Panc1 (cell line): ENCODE measurements around the gene DOCK8.
A peak's percentile ranks its signal among the peaks of the same experiment; 100 is the strongest.

ENCODE experiments used
- CTCF ChIP-seq: fragments of 450-650 bp; IDR thresholded peaks from 2 replicates; pipeline ENCODE4 v1.5.1; 2017; ENCODE audit warnings: mild to moderate bottlenecking
- POLR2AphosphoS5 ChIP-seq: IDR thresholded peaks from 2 replicates; pipeline ENCODE4 v1.6.1; 2012; ENCODE audit warnings: mild to moderate bottlenecking, low read depth, low read length, moderate library complexity
- REST ChIP-seq, 2 experiments: IDR thresholded peaks; 2 replicates each; pipeline ENCODE4 v1.6.1; 2011 to 2012; ENCODE audit warnings: low read depth in 2 of 2, control low read depth in 1 of 2, low read length in 1 of 2, mild to moderate bottlenecking in 1 of 2, moderate library complexity in 1 of 2; ENCODE audit not compliant: insufficient read depth in 1 of 2
- SIN3A ChIP-seq: IDR thresholded peaks from 2 replicates; pipeline ENCODE4 v1.6.1; 2012; ENCODE audit warnings: low read depth, mild to moderate bottlenecking, low read length, moderate library complexity, borderline replicate concordance; ENCODE audit not compliant: insufficient read depth
- TCF7L2 ChIP-seq: IDR thresholded peaks from 2 replicates; pipeline ENCODE4 v1.6.1; 2011; ENCODE audit warnings: mild to moderate bottlenecking, low read depth, low read length, inconsistent platforms

DNA sequence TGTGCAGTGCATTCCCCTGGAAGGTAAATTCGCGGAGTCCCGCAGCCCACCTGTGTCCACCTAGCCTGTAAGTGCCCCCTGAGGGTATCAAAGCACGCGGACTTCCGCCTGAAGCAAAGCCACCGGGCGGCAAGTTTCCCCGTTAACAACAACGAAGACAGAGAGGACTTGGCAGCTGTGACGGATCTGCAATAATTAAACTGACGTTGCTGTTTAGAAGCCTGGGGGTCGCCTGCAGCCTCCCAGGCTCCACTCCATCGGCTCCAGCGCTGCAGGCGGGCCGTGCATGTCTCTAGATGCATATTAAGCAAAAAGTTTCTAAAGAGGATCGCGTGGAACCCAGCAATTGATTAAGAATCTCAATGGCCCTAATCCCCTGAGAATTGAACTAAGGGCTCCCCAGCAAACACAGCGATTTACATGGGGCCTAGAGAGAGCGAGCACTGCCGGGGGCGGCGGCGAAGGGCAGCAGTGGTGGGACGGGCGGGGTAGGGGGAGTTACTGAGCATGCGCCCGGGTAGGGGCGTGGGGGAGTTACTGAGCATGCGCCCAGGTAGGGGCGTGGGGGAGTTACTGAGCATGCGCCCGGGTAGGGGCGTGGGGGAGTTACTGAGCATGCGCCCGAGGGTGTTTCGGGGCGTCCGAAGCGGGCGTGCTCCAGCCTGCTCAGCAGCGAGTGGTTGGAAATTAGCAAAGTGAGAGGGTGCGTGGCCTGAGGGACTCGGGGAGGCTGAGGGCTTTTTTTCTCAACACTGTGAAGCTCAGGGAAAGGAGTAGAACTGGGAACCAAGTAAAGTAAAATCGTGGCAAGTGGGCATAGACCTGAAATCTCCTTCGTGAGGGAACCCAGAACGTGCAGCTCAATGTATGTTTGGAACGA, 255.2 kb downstream of the DOCK8 start:
- TF ChIP-seq POLR2AphosphoS5 (peak; percentile 32; the same call in 1 of the 2 replicates), SIN3A (no peak), CTCF (no peak), TCF7L2 (no peak), REST (IDR thresholded peaks at IDR 0.05; ENCODE audit: insufficient read depth in 1 of 2, low read depth in 2 of 2, low read length in 1 of 2) (no peak)
